Measurements from ENCODE around the gene SYNJ2. TPM values are rescaled to one million over a fixed set of nuclear protein-coding genes. Genes with fewer than 3 reads are reported as not detected.

The SYNJ2 gene
- total and polyA plus RNA-seq, 2 donors (not counting 3 experiments of a cell fraction or from before 2014, with no cell fraction given), result 35.1 to 78.2 TPM

DNA sequence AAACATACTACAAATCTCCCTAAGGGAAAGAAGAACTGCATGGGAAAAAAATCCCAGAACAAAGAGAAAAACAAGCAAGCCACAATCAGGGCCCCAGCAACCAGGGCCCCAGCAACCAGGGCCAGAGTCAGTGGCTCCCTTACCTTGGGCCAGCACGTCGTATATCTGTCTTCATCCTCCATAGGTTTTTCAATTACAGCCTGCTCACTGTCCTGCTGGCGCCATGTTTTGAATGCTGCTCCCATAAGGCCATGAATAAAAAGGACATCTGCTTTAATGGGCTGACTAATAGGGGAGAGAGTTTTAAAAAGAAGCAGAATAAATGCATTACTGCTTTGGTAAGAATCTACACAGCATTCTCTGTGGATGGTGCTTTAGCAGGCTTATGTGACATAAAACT is 137.2 kb downstream of the SYNJ2 start:
- dilution Hi-C loops (cut with MboI; ENCODE audit: extremely low pct_ligation_motif_present, low sequenced_read_pairs), result no loop called here

GRCh38 chr6:158121335-158121734 is 139.7 kb downstream of the SYNJ2 start:
- Histone ChIP-seq H4K20me1 (replicated peaks; ENCODE audit: control insufficient read depth, extremely low read depth, insufficient read depth, low read length) (no peaks in the 10 kb centered on the region), H3K9me3 (replicated peaks; ENCODE audit: control insufficient read depth, insufficient read depth, low read length) (no peaks in the 10 kb centered on the region), H3K27me3 (ENCODE audit: control insufficient read depth in 2 of 2, insufficient read depth in 2 of 2, low read length in 2 of 2) (no peaks in the 10 kb centered on the region), H2AFZ (ENCODE audit: low read depth, low read length) (no peak overlapping the region), H3K4me3 (replicated peaks in 1 of 3; ENCODE audit: insufficient read depth in 1 of 3, low read depth in 1 of 3, low read length in 3 of 3) (no peak overlapping the region), H3K9ac (replicated peaks; ENCODE audit: extremely low read depth, insufficient read depth, low read length) (no peak overlapping the region), H3K79me2 (ENCODE audit: control insufficient read depth, insufficient read depth, low read length) (no peaks in the 10 kb centered on the region), H3K9me1 (replicated peaks; ENCODE audit: control insufficient read depth, extremely low read depth, insufficient read depth, low read length) (no peaks in the 10 kb centered on the region), H3K36me3 (ENCODE audit: control insufficient read depth in 2 of 2, extremely low read depth in 1 of 2, insufficient read depth in 2 of 2, low read length in 2 of 2) (no peaks in the 10 kb centered on the region), H3K27ac (ENCODE audit: insufficient read depth, low read depth, low read length) (no peak overlapping the region), H3K4me1 (ENCODE audit: control insufficient read depth, extremely low read depth, insufficient read depth, low read length) (no peaks in the 10 kb centered on the region), H3K4me2 (ENCODE audit: insufficient read depth, low read length) (no peak overlapping the region)
- no peak for FAIRE-seq
- dilution Hi-C loops (cut with MboI; ENCODE audit: extremely low pct_ligation_motif_present, low sequenced_read_pairs) (no loop called here), intact Hi-C loops (cut with micrococcal nuclease) (no loop called here)
- TF ChIP-seq JUN (IDR thresholded peaks at IDR 0.05; ENCODE audit: borderline replicate concordance, insufficient read depth, insufficient read length, low read depth) (no peak), POLR2A (IDR thresholded peaks at IDR 0.05; ENCODE audit: low read depth, low read length) (no peak), MYC (IDR thresholded peaks at IDR 0.05; ENCODE audit: low read depth, low read length) (no peak), GATA2 (IDR thresholded peaks at IDR 0.05; ENCODE audit: insufficient read depth, insufficient read length, low read depth, low read length) (no peak), POLR2AphosphoS5 (IDR thresholded peaks at IDR 0.05; ENCODE audit: insufficient read depth, low read depth, low read length) (no peak), MAX (IDR thresholded peaks at IDR 0.05; ENCODE audit: insufficient read depth, insufficient read length) (no peak), FOS (IDR thresholded peaks at IDR 0.05; ENCODE audit: borderline replicate concordance, insufficient read depth, low read length) (no peak), EZH2 (IDR thresholded peaks at IDR 0.05; ENCODE audit: borderline replicate concordance, low read depth, low read length, severe bottlenecking) (no peak)
- TF ChIP-seq, protein P1, sequence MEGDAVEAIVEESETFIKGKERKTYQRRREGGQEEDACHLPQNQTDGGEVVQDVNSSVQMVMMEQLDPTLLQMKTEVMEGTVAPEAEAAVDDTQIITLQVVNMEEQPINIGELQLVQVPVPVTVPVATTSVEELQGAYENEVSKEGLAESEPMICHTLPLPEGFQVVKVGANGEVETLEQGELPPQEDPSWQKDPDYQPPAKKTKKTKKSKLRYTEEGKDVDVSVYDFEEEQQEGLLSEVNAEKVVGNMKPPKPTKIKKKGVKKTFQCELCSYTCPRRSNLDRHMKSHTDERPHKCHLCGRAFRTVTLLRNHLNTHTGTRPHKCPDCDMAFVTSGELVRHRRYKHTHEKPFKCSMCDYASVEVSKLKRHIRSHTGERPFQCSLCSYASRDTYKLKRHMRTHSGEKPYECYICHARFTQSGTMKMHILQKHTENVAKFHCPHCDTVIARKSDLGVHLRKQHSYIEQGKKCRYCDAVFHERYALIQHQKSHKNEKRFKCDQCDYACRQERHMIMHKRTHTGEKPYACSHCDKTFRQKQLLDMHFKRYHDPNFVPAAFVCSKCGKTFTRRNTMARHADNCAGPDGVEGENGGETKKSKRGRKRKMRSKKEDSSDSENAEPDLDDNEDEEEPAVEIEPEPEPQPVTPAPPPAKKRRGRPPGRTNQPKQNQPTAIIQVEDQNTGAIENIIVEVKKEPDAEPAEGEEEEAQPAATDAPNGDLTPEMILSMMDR (IDR thresholded peaks at IDR 0.05; ENCODE audit: extremely low read depth in 1 of 2, insufficient read depth in 1 of 2, low read depth in 1 of 2, low read length in 2 of 2), result no peak
- BruUV-seq (replicated peaks), result no TSS peak
- CTCF ChIA-PET, result no interaction called here
- POLR2A ChIA-PET, result no interaction called here
- no peak for DNase-seq (ENCODE audit: low read depth, low spot score)

More for the DNA sequence above, 137.2 kb downstream of the SYNJ2 start:
- no peaks in the 10 kb centered on the region for H3K36me3 ChIP-seq (ENCODE audit: control insufficient read depth in 2 of 2, extremely low read depth in 1 of 2, insufficient read depth in 2 of 2, low read length in 2 of 2)
- DNase-seq (ENCODE audit: low read depth, low spot score) (no peak), FAIRE-seq (no peak)
- no peaks in the 10 kb centered on the region for H3K27me3 ChIP-seq (ENCODE audit: control insufficient read depth in 2 of 2, insufficient read depth in 2 of 2, low read length in 2 of 2)
- intact Hi-C loops (cut with micrococcal nuclease), result no loop called here
- no peak overlapping the region for H3K9ac ChIP-seq (replicated peaks; ENCODE audit: extremely low read depth, insufficient read depth, low read length)
- no peaks in the 10 kb centered on the region for H3K9me3 ChIP-seq (replicated peaks; ENCODE audit: control insufficient read depth, insufficient read depth, low read length)
- H4K20me1 ChIP-seq (replicated peaks; ENCODE audit: control insufficient read depth, extremely low read depth, insufficient read depth, low read length), result no peaks in the 10 kb centered on the region
- no peaks in the 10 kb centered on the region for H3K79me2 ChIP-seq (ENCODE audit: control insufficient read depth, insufficient read depth, low read length)
- no peaks in the 10 kb centered on the region for H3K9me1 ChIP-seq (replicated peaks; ENCODE audit: control insufficient read depth, extremely low read depth, insufficient read depth, low read length)
- H3K4me2 ChIP-seq (ENCODE audit: insufficient read depth, low read length), result no peak overlapping the region
- no peak overlapping the region for H2AFZ ChIP-seq (ENCODE audit: low read depth, low read length)
- CTCF ChIA-PET, result interaction anchor here (1.0 kb wide), 1 partner anchor 13 kb away, joined by 3 read pairs; no protein-coding TSS in a partner anchor
- H3K27ac ChIP-seq (ENCODE audit: insufficient read depth, low read depth, low read length), result no peak overlapping the region
- no peaks in the 10 kb centered on the region for H3K4me1 ChIP-seq (ENCODE audit: control insufficient read depth, extremely low read depth, insufficient read depth, low read length)
- no peak overlapping the region for H3K4me3 ChIP-seq (replicated peaks in 1 of 3; ENCODE audit: insufficient read depth in 1 of 3, low read depth in 1 of 3, low read length in 3 of 3)
- BruUV-seq (replicated peaks), result no TSS peak
- TF ChIP-seq JUN (IDR thresholded peaks at IDR 0.05; ENCODE audit: borderline replicate concordance, insufficient read depth, insufficient read length, low read depth), result no peak
- POLR2A ChIA-PET, result no interaction called here
